ENCODE results near the gene DCUN1D5. TPM values are rescaled to one million over a fixed set of nuclear protein-coding genes. Genes with fewer than 3 reads are reported as not detected.

Gene DCUN1D5
- total and polyA plus RNA-seq, 12 donors, result 9.2 to 89.7 (median 26.5) TPM

Other genes with a start within 250 kb of the DCUN1D5 start
- under 1 TPM in 3 of 9 donors, not detected in 6; 0.14 to 0.69 (median 0.20) TPM for gene MMP3, start 248.6 kb downstream of the DCUN1D5 start, total RNA-seq
- gene MMP3, start 248.6 kb downstream of the DCUN1D5 start, polyA plus RNA-seq, result not detected
- not detected for gene MMP12, start 217.2 kb downstream of the DCUN1D5 start, total RNA-seq
- gene MMP12, start 217.2 kb downstream of the DCUN1D5 start, polyA plus RNA-seq, result not detected
- gene MMP13, start 136.4 kb downstream of the DCUN1D5 start, total RNA-seq, result not detected
- gene MMP13, start 136.4 kb downstream of the DCUN1D5 start, polyA plus RNA-seq, result not detected
- gene DYNC2H1, start 17.3 kb upstream of the DCUN1D5 start, total RNA-seq, result 10 to 100 TPM; 12.8 to 26.2 (median 17.3) TPM
- gene DYNC2H1, start 17.3 kb upstream of the DCUN1D5 start, polyA plus RNA-seq, result 10 to 100 TPM; 11.0 to 30.6 (median 30.4) TPM

Data from adrenal gland (tissue), 12 donors.